ENCODE results near the gene PDXDC1.

GRCh38 chr16:15044286-15044685 lies 69.5 kb downstream of the PDXDC1 start:
- TF ChIP-seq POLR2A (IDR thresholded peaks at IDR 0.05; ENCODE audit: low read length) (no peak), GATA1 (IDR thresholded peaks at IDR 0.05; ENCODE audit: low read depth, low read length) (no peak)

All from erythroblast (primary cell).